HG03442 (cell line): ENCODE measurements around the gene DDX43.
"Not testable (repeated sequence)": the region's sequence is repeated elsewhere in the genome, so short reads cannot be mapped to it uniquely, and the experiment has no call there.

Source experiments
- ATAC-seq: cut with Tn5 transposase; IDR thresholded peaks from one replicate; pipeline ENCODE4 v1.9.1; 2021; ENCODE audit warnings: mild to moderate bottlenecking, moderate library complexity; ENCODE audit not compliant: unreplicated experiment

Gene DDX43

DNA sequence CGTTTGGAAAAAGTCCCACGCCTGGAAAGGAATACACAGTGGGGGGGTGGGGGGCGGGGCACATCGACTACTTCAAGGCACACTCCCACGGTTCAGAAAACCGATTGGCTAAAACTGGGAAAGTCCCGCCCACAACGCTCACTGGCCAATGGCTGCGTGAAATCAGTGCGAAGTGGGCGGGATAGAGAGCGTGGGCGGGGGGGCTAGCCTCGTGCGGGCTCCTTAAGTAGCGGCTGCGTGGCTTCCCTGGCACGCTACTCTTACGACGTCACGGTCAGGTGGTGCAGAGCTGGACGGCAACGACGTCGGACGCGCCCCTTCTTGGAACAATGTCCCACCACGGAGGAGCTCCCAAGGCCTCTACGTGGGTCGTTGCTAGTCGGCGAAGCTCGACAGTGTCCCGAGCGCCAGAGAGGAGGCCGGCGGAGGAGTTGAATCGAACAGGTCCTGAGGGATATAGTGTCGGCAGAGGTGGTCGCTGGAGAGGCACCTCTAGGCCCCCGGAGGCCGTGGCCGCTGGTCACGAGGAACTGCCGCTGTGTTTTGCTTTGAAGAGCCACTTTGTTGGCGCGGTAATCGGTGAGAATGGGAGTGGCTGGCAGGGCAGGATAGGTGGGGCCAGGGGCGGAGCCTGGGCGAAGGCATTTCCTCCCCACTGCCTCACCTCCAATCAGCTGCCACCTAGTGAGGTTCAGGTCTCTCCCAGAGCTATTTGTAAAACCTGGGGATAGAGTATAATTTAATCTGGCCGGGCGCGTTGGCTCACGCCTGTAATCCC, at the start of gene DDX43:
Gene DDX43 (plus strand): TSS at position 252 of the 778 bp plus-strand sequence. CDS start 78 bp downstream, at position 330.
- no peak for ATAC-seq

DNA sequence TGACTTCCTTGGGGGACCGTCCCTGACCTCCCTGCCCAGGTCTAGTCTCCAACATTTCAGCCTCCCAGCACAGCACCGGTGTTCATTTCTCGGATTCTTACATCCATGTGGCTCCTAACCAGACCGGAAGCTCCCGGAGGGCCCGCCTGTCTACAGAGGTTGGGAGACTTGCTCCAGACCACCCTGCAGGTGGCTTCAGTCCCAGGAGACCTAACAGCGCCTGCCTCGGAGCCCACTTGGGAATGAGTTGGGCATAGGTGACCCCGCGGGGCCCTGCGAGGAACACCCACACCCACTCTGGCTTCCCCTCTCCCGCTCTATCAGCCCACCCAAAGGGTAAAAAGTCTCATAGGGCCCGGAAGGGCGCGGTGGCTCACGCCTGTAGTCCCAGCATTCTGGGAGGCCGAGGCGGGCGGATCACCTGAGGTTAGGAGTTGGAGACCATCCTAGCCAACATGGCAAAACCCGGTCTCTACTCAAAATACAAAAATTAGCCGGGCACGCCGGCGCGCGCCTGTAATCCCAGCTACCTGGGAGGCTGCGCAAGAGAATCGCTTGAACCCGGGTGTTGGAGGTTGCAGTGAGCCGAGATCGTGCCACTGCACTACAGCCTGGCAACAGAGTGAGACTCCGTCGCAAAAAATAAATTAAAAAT, 46.0 kb upstream of the DDX43 start:
- no peak for ATAC-seq

DNA sequence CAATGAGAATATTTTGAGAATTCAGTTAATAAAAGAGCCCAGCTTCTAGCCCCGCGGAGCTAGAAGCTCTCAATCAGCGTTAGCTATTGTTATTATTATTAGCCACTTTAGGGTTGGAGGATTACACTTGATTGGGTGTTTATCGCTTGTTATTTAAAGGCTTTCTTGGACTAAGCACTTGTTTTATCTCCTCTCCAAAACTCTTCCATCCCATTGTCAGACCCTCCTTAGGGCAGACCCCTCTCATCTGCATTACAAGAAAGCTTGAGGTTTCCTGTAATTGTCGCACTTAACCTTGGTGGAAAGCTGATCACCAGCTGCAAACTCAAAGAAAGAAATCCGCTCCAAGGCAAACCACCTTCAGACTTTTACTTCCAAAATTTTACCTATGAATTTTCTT, 45.3 kb upstream of the DDX43 start:
- ATAC-seq, result no peak

DNA sequence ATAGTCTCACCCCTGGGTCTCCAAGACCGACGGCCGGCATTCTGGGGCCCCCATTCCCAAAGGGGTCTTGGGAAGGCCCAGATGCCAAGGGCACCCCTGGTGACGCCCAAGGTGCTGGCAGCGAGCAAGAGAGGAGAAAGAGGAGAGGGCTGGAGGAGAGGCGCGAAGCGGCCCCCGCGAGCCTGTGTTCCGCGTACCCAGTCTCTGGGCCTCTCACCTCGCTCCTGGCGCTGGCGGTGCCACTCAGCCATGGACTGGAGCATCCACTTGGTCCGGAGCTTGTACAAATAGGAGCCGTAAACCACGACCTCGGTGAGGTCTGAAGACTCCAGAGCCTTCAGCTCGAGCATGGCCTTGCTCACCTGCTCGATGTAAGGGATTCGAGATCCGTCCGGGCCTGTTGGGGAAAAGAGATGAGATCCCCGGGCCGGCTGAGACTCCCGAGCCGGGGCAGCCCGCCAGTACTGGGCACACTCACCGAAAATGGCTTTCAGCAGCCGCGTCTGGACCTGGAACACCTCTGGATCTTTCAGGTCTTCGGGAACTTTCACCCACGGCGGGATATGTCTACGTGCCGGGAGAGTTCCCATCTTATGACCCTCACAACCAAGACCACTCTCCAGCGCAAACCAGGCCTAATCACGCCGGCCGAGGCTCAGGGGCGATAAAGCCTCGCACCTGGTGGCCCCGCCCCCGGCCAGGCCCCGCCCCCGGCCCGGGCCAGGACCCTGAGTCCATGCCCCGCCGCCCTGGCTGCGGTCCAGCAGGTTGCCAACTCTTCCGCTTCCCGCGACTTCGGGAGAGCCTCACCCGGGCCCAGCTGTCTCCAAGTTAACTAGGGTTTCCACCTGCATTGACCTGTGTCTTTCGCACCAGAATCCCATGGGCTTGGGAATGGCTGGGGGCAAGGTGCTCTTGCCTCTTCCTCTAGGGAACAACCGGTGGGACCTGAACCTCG, 40.7 kb upstream of the DDX43 start, which contains the start of gene DPPA5:
Gene DPPA5 (minus strand): TSS at position 641 of the 958 bp plus-strand sequence. CDS start 51 bp downstream, at position 590.
- no peak for ATAC-seq

DNA sequence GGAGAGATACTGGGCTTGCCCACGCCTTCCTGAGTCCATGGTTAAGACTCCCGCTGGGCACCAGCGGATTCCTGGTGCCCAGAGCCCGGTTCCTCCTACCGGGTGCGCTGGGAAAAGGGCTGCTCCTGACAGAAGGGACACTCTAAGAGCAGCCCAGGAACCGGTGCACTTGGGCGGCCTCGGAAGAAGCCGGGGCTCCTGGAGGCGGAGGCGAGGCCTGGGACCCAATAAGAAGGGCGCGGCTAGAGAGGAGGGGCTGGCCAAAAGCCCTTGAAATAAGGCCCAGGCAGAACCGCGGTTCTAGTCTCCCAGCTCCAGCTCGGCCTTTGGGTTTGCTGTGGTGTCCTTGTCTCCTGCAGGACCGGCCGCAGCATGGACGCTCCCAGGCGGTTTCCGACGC, 32.3 kb upstream of the DDX43 start, which contains the start of gene KHDC3L:
Gene KHDC3L (plus strand): TSS at position 301 of the 400 bp plus-strand sequence. CDS start 72 bp downstream, at position 373.
- no peak for ATAC-seq

DNA sequence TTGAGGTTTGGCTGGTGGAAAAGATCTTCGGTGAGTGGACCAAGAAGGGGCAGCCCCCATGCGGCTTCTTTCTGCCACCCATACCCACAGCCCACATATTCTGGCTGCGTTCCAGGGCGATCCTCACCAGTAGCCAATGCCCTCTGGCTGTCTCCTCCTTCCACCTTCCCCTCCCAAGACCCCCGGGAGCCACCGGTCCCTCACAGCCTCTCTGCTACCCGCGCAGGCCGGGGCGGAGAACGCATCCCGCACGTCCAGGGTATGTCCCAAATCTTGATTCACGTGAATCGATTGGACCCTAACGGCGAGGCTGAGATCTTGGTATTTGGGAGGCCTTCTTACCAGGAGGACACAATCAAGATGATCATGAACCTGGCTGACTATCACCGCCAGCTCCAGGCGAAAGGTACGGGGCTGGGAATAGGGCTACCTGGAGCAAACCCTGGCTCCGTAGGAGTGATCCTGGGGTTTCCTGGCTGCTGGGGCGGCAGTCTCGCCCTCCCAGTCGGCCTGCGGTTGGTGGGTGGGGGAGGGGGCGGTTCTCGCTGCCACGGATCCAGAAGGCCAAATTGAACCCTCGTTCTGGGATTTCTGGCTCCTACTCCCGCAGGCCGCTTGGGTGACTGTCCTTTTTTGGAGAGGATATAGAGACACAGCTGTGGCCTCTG, 31.6 kb upstream of the DDX43 start:
- ATAC-seq, result no peak

DNA sequence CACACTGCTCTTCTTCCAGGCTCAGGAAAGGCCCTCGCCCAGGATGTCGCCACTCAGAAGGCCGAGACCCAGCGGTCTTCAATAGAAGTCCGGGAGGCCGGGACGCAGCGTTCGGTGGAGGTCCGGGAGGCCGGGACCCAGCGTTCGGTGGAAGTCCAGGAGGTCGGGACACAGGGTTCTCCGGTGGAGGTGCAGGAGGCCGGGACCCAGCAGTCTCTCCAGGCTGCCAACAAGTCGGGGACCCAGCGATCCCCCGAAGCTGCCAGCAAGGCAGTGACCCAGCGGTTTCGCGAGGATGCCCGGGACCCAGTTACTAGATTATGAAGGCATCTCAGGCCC, 31.1 kb upstream of the DDX43 start:
- ATAC-seq, result no peak

DNA sequence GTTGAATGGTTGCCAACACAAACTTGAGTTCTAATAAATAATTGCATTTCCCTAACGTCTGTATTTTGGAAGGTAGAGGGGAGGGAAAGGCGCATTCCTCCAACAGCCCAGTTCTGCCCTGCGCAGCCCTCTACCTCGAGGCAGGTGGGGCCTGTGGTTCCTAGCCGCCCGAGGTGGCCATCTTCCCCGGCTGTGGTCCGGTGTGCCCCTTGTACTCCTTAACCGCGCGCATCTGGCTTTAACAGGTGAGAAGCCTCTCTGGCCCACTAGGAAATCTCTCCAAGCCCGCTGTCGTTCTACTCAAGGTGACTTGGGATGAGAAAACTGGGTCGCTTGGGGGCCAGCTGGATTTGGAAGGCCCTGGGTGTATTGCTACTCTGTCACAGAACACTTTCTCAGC, 30.5 kb upstream of the DDX43 start:
- ATAC-seq, result no peak

DNA sequence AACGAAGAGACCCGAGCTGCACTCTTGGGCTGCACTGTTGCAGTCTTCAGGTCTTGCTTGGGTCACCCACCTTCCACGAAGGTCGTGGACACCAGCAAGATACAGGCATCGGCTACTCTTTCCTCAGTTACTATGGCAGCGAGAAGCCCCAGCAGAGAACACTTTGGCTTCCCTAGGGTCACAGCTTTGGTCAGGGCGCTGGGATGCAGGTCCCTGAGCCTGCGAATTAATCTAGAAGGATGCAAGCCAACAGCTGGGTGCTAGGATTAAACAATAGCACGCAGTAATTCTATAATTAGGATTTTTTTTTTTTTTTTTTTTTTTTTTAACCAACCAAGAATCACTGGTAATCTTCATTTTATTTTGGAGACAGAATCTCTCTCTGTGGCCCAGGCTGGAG, 30.1 kb upstream of the DDX43 start:
- no peak for ATAC-seq

DNA sequence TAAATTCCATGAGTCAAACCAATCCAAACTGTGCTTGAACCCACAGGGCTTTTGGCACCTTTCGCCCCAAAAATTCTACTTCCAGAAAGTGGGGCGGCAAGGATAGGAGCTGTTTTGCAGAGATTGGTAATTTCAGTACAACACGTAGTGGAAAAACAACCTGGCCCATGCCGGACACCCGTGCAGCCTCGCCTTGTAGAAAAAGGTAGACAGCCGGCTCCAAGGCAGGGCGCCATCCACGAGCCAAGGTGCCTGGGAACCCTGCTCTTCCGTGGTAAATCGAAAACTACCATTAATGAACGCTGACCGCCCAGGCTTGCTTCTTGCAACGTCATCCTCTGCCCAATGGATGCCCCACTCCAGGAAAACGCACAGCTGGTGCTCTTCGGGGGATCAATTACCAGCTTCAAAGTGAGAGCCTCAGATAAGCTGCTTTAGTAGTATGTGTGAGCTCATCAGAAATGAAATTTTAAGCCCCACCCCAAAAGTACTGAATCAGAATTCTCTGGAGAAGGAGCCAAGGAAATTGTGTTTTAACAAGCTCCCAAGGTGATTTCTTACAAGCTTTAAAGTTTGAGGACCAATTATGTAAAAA, 26.8 kb upstream of the DDX43 start:
- ATAC-seq, result no peak

DNA sequence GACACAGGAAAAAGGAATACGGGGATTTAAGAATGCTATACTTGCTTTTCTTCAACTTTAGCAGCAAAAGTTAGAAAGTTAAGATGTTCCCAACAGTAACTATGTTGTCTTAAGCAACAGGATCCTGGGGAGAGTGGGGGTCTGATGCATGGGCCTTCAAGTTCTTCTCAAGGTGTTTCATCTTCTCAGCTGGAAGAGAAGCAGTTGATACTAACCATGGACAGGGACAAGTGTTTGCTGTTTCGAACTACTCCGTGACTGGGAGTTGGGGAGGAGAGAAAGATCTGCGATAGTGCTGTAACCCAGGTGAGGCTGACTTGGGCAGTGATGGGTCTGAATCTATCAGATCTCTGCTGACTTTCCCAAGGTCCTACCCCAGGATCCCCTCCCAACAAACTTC, 26.0 kb upstream of the DDX43 start:
- no peak for ATAC-seq

DNA sequence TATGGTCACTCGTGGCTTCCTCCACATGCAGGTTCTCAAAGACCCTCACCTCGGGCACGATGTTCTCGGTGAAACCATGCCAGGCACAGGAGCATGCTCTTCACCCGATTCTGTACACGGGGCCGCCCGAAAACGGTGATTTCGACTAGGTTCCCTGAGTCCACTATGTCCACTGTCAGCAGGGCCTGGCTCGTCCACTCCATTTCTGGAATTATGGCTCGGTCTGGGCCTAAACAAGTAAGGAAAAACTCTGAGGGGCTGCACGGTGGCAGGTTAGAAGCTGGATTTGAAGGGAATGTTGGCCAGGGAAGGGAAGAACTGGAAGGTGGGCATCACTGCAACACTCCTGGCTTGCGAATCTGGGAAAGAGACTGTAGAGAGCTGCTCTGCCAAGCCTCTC, 25.5 kb upstream of the DDX43 start:
- ATAC-seq, result no peak

DNA sequence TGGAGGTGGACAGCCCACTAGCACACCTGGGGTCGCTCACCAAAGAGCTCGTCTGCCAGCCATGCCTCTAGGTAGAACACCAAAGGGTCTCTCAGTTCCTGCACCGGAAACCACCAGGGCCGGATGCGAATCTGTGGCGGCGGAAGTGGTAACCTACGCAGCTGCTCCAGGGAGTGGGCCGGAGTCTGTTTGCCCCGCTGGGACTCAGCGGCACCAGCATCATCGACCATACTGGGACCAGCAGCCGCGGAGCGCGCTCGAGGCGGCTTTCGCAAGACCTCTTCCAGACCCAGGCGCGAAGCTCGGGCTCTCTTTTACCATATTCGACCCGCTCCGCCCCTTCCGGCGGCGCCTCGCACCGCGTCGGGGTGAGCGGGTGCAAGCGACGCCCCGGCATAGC, 25.1 kb upstream of the DDX43 start, which contains the start of gene OOEP:
Gene OOEP (minus strand): TSS at position 335 of the 400 bp plus-strand sequence. CDS start 105 bp downstream, at position 230.
- ATAC-seq, result no peak

DNA sequence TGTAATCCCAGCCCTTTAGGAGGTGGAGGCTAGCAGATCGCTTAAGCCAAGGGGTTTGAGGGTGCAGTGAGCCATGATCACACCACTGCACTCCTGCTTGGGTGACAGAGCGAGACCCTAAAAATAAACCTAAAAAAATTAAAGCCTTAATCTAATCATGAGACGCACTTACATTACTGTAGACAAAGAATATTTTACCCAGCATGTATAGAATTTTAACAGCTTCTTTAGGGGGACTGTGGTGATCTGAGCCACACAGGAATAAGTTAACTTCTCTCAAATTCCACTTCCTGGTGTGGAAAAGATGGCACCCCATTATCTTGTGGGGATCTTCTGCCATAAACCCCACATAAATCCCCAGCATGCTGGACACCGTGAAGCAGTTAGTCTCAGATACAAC, 22.6 kb upstream of the DDX43 start:
- ATAC-seq, result no peak

DNA sequence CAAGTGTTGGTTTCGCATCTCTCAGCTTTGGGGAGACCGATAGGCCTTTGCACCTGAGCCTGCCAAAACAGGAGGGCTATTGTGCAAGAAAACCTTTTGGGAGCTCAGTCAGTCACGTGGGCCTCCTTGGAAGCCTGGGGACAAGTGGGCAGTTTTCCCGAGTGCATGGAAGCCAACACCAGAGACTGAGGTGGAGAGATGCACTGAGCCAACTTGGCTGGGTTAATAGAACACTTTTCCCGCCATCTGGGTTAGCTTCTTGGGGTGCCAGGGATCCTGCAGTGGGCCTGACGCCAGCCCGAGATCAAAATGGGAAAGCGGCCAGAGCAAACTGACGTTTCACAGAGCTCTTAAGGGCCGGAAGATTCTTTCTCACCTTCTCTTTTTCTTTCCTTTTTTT, 22.1 kb upstream of the DDX43 start:
- ATAC-seq, result no peak

DNA sequence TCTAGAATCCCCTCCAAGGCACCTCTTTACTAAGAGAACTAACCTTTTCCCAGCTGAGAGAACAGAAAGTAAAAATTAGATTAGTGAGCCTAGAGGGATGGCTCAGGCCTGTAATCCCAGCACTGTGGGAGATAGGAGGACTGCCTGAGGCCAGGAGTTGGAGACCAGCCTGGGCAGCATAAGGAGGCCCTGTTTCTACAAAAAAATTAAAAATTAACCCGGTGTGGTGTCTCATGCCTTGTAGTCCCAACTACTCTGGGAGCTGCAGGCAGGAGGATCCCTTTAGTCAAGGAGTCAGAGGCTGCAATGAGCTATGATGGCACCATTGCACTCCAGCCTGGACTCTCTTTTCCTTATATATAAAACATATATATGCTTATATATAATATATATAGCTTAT, 19.4 kb upstream of the DDX43 start:
- no peak for ATAC-seq

DNA sequence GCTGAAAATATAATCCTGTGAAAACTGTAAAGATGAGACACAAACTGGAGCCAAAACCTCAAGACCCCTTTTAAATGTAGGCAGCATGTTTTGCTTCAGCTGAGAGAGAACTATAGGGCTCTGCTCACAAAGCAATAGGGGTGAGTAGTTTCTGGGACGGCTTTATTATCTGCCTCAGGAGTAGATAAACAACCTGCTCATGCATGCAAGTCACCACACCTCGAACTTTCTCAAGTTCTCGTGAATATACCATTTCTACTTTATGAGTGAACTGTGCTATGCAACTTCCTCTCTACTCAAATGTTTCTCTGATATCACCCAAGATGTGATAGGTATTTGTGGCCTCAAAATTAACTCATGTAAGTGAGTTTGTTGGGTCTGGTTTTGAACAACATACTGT, 17.4 kb upstream of the DDX43 start:
- no peak for ATAC-seq

DNA sequence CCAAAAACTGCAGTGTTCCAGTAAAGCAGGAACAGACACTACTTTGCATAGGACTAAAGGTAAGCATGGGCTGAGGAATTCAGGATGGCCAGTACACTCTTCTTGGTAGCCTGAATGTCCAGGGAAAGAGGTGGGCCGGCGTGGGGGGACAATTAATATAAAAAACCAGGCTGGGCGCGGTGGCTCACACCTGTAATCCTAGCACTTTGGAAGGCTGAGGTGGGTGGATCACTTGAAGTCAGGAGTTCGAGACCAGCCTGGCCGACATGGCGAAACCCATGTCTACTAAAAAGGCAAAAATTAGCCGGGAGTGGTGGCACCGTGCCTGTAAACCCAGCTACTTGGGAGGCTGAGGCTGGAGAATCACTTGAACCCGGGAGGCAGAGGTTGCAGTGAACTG, 13.1 kb upstream of the DDX43 start:
- ATAC-seq, result not testable (repeated sequence)

DNA sequence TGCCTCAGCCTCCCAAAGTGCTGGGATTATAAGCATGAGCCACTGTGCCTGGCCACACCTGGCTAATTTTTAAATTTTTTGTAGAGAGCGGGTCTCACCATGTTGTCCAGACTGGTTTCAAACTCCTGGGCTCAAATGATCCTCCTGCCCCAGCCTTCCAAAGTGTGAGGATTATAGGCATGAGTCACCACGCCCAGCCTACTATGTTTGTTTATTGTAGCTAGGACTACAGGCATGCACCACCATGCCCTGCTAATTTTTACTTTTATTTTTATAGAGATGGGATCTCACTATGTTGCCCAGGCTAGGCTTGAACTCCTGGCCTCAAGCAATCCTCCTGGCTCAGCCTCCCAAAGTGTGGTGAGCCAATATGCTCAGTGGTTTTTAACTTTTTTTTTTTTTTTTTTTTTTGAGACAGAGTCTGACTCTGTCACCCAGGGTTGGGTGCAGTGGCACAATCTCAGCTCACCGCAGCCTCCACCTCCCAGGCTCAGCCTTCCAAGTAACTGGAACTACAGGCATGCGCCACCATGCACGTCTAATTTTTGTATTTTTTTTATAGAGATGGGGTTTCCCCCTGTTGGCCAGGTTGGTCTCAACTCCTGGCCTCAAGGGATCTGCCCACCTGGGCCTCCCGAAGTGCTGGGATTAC, 12.0 kb upstream of the DDX43 start:
- ATAC-seq, result no peak

DNA sequence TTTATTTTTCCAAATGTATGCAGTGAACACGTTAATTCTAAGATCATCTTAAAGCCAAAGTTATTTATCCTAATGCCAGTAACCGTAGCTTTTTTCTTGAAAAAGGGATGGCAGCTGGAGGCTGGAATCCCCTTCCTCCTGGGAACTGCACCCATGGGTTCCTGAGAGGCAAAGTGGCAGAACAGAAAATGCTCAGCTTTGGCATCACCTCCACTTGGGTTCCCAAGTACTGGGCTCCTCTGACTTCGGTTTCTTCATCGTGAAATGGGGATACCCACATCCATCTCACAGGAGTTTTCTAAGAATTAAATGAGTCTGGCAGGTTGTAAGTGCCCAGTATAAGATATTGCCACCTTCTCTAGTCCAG, 6.2 kb upstream of the DDX43 start:
- ATAC-seq, result peak; percentile 23
